NCI-H187 treated with DMSO at 0.1 percent for 48 hours (cell line): Measurements from ENCODE around the gene TPR.

Experiments
- DNase-seq: peaks from one replicate; lab custom pipeline; 2025; lab: John Stamatoyannopoulos, UW

The TPR gene

GRCh38 chr1:186286615-186287315, 88.3 kb downstream of the TPR start:
- no peak for DNase-seq

GRCh38 chr1:186283374-186283773, 91.7 kb downstream of the TPR start:
- DNase-seq, result no peak

GRCh38 chr1:186282466-186282865, 92.6 kb downstream of the TPR start:
- no peak for DNase-seq

GRCh38 chr1:186275822-186276221, 99.2 kb downstream of the TPR start:
- DNase-seq, result no peak

- DNase-seq, result no peak
Measured at GRCh38 chr1:186272486-186272885, 102.6 kb downstream of the TPR start.

- no peak for DNase-seq
Measured at GRCh38 chr1:186271032-186271431, 104.0 kb downstream of the TPR start.
